Tibial nerve (tissue), 4 donors: ENCODE results near the gene PCDHGA4. TPM values are rescaled to one million over a fixed set of nuclear protein-coding genes. Genes with fewer than 3 reads are reported as not detected.

Experiments
- DNase-seq, 2 donors: peaks; one replicate each; pipeline ENCODE4 v3.0.0-alpha.2; 2019; ENCODE audit warnings: low spot score in 2 of 2
- H3K27ac ChIP-seq, 4 donors: fragments of 200-600 bp; sonication (generic) in 3 of 4; one replicate each; pipeline ENCODE4 v1.5.1; 2017 to 2019; ENCODE audit warnings: mild to moderate bottlenecking in 1 of 4
- H3K27me3 ChIP-seq, 2 donors: fragments of 200-600 bp; sonication (generic) in 1 of 2; one replicate each; pipeline versions ENCODE4 v1.5.1 to v1.6.0; 2017 to 2019
- H3K36me3 ChIP-seq, 3 donors: fragments of 200-600 bp; sonication (generic); one replicate each; pipeline ENCODE4 v1.5.1; 2018 to 2019
- H3K4me1 ChIP-seq, 4 donors: fragments of 200-600 bp; sonication (generic) in 3 of 4; one replicate each; pipeline ENCODE4 v1.5.1; 2017 to 2019
- H3K4me3 ChIP-seq, 4 donors: fragments of 200-600 bp; sonication (generic) in 3 of 4; one replicate each; pipeline ENCODE4 v1.5.1; 2017 to 2019; ENCODE audit warnings: mild to moderate bottlenecking in 1 of 4, moderate library complexity in 1 of 4
- H3K9me3 ChIP-seq, 4 donors: fragments of 200-600 bp; sonication (generic) in 3 of 4; one replicate each; pipeline ENCODE4 v1.5.1; 2017 to 2019
- CTCF ChIP-seq, 5 experiments: fragments of 200-600 bp in 3 of 5; fragments of 450-650 bp in 2 of 5; sonication (generic) in 3 of 5; IDR thresholded peaks; one replicate each; pipeline ENCODE4 v1.5.1; 2016 to 2019; ENCODE audit warnings: antibody characterized with exemption in 5 of 5, mild to moderate bottlenecking in 3 of 5, moderate library complexity in 2 of 5
- EP300 ChIP-seq, 2 donors: sonication (generic); formaldehyde crosslinking; IDR thresholded peaks; one replicate each; pipeline ENCODE4 v1.6.1; 2017; ENCODE audit warnings: antibody characterized with exemption in 2 of 2, mild to moderate bottlenecking in 1 of 2
- POLR2A ChIP-seq, 2 donors: fragments of 450-650 bp; IDR thresholded peaks; one replicate each; pipeline ENCODE4 v1.6.1; 2017; ENCODE audit warnings: antibody characterized with exemption in 2 of 2, mild to moderate bottlenecking in 2 of 2, moderate library complexity in 2 of 2
- WGBS, 2 donors: methylation state at CpG; one replicate each; pipeline ENCODE4 v1.1.5; 2018; 5-methylcytosine and 5-hydroxymethylcytosine counted together
- total RNA-seq, 4 donors: library from RNA; depleted of rRNA; stranded (reverse); fragments of >200 nt; gene quantifications; one replicate each; pipeline ENCODE4 v1.1.0, GENCODE V29; 2016

PCDHGA4 gene
- total RNA-seq, 4 donors from 2014 or later = 5.1 to 13.5 (median 9.2) TPM

- 69 to 71% methylated on average over 5 of the region's 5 CpGs for WGBS, 2 donors
- DNase-seq = no peak
- TF ChIP-seq POLR2A (IDR thresholded peaks at IDR 0.05) = no peak
- no peak for TF ChIP-seq CTCF (IDR thresholded peaks at IDR 0.05)
- TF ChIP-seq EP300 (IDR thresholded peaks at IDR 0.05) = no peak
- peaks cover 8 to 89% (median 46%) of the 10 kb centered on the region in 4 donors for H3K9me3 ChIP-seq
- H3K27me3 ChIP-seq = no peaks in the 10 kb centered on the region
- H3K4me1 ChIP-seq = peaks cover 0 to 11% (median 7%) of the 10 kb centered on the region in 4 donors
- peaks cover 0 to 54% (median 19%) of the 10 kb centered on the region in 3 donors for H3K36me3 ChIP-seq
- H3K27ac ChIP-seq = peak overlapping the region in 3 of 4 donors; percentile 91 to 97 (median 95)
- H3K4me3 ChIP-seq = peak overlapping the region; percentile 41 to 84 (median 66)
Observed at GRCh38 chr5:141319699-141320098, 35.1 kb upstream of the PCDHGA4 start.

GRCh38 chr5:141320225-141321169 is 34.3 kb upstream of the PCDHGA4 start, which contains the start of gene TAF7:
Gene TAF7, minus strand, starts transcription at chr5:141320784. Its CDS starts 740 bp downstream, at chr5:141320044.
- 1 to 2% methylated on average over 51 to 67 of the region's 67 CpGs for WGBS, 2 donors
- peak within 1 kb of the TSS; percentile 91 to 97 (median 94) for H3K27ac ChIP-seq
- DNase-seq = peak; percentile 69 to 77
- H3K9me3 ChIP-seq = peaks cover 8 to 87% (median 42%) of the 10 kb centered on the region in 4 donors
- no peaks in the 10 kb centered on the region for H3K27me3 ChIP-seq
- H3K36me3 ChIP-seq = peaks cover 0 to 53% (median 19%) of the 10 kb centered on the region in 3 donors
- peaks cover 0 to 11% (median 7%) of the 10 kb centered on the region in 4 donors for H3K4me1 ChIP-seq
- H3K4me3 ChIP-seq = peak within 1 kb of the TSS; percentile 41 to 84 (median 66)
- peak; percentile 96 to 99 for TF ChIP-seq POLR2A (IDR thresholded peaks at IDR 0.05)
- peak; percentile 64 to 90 (median 83) for TF ChIP-seq CTCF (IDR thresholded peaks at IDR 0.05)
- peak; percentile 70 to 99 for TF ChIP-seq EP300 (IDR thresholded peaks at IDR 0.05)

- Histone ChIP-seq H3K4me3 (no peak overlapping the region), H3K36me3 (peaks cover 0 to 42% (median 13%) of the 10 kb centered on the region in 3 donors), H3K27ac (no peak overlapping the region), H3K27me3 (no peaks in the 10 kb centered on the region), H3K4me1 (peaks cover 0 to 11% (median 7%) of the 10 kb centered on the region in 4 donors), H3K9me3 (peaks cover 8 to 85% (median 34%) of the 10 kb centered on the region in 4 donors)
- no peak for DNase-seq
- TF ChIP-seq CTCF (IDR thresholded peaks at IDR 0.05) = no peak
- no peak for TF ChIP-seq POLR2A (IDR thresholded peaks at IDR 0.05)
- no peak for TF ChIP-seq EP300 (IDR thresholded peaks at IDR 0.05)
- 87 to 93% methylated on average over 3 of the region's 3 CpGs for WGBS, 2 donors
Observed at GRCh38 chr5:141322261-141322660, 32.6 kb upstream of the PCDHGA4 start.

GRCh38 chr5:141326088-141326854 is 28.6 kb upstream of the PCDHGA4 start:
- DNase-seq = peak in 1 of 2 donors; percentile 23
- WGBS, 2 donors = 14 to 19% methylated on average over 27 of the region's 27 CpGs
- H3K27me3 ChIP-seq = no peaks in the 10 kb centered on the region
- H3K36me3 ChIP-seq = peaks cover 0 to 30% (median 0%) of the 10 kb centered on the region in 3 donors
- peak overlapping the region in 3 of 4 donors; percentile 41 to 69 (median 52) for H3K27ac ChIP-seq
- H3K9me3 ChIP-seq = peaks cover 0 to 93% (median 22%) of the 10 kb centered on the region in 4 donors
- peak overlapping the region in 3 of 4 donors; percentile 3 to 47 (median 16) for H3K4me3 ChIP-seq
- H3K4me1 ChIP-seq = peaks cover 0 to 2% (median under 1%) of the 10 kb centered on the region in 4 donors
- peak; percentile 11 to 57 (median 15) for TF ChIP-seq CTCF (IDR thresholded peaks at IDR 0.05)
- TF ChIP-seq POLR2A (IDR thresholded peaks at IDR 0.05) = peak; percentile 12 to 40
- TF ChIP-seq EP300 (IDR thresholded peaks at IDR 0.05) = peak in 1 of 2 donors; percentile 52
